ENCODE results near the gene RNF34. TPM values are rescaled to one million over a fixed set of nuclear protein-coding genes. Genes with fewer than 3 reads are reported as not detected.

RNF34 gene
- total RNA-seq, 4 donors from 2014 or later: 39.8 to 44.7 (median 41.6) TPM

- no peaks in the 10 kb centered on the region for H3K27me3 ChIP-seq
- H3K36me3 ChIP-seq: peaks cover 0 to 68% (median 6%) of the 10 kb centered on the region in 3 donors
- no peaks in the 10 kb centered on the region for H3K9me3 ChIP-seq
- H3K4me1 ChIP-seq: peaks cover 0 to 25% (median 0%) of the 10 kb centered on the region in 4 donors
- TF ChIP-seq CTCF (IDR thresholded peaks at IDR 0.05) (peak; percentile 77 to 84 (median 84)), EP300 (IDR thresholded peaks at IDR 0.05) (peak in 1 of 2 donors; percentile 30), POLR2A (IDR thresholded peaks at IDR 0.05) (no peak)
- WGBS, 2 donors: 38 to 57% methylated on average over 15 to 16 of the region's 20 CpGs
- peak; percentile 66 to 80 for DNase-seq (ENCODE audit: low spot score in 2 of 2)
- no peak overlapping the region for H3K4me3 ChIP-seq
- H3K27ac ChIP-seq: peak overlapping the region in 1 of 4 donors; percentile 14
Observed at GRCh38 chr12:121443193-121443870, 43.4 kb downstream of the RNF34 start.

- Histone ChIP-seq H3K9me3 (no peaks in the 10 kb centered on the region), H3K4me1 (peaks cover 0 to 25% (median 0%) of the 10 kb centered on the region in 4 donors), H3K4me3 (no peak overlapping the region), H3K36me3 (peaks cover 0 to 61% (median 6%) of the 10 kb centered on the region in 3 donors), H3K27ac (peak overlapping the region in 1 of 4 donors; percentile 14), H3K27me3 (no peaks in the 10 kb centered on the region)
- no peak for DNase-seq (ENCODE audit: low spot score in 2 of 2)
- TF ChIP-seq EP300 (IDR thresholded peaks at IDR 0.05) (no peak), POLR2A (IDR thresholded peaks at IDR 0.05) (no peak), CTCF (IDR thresholded peaks at IDR 0.05) (no peak)
- 80 to 81% methylated on average over 45 of the region's 45 CpGs for WGBS, 2 donors
Observed at GRCh38 chr12:121443911-121444841, 44.3 kb downstream of the RNF34 start.

GRCh38 chr12:121444842-121445202 lies 44.9 kb downstream of the RNF34 start:
- Histone ChIP-seq H3K27me3 (no peaks in the 10 kb centered on the region), H3K4me3 (no peak overlapping the region), H3K27ac (no peak overlapping the region), H3K4me1 (peaks cover 0 to 25% (median 0%) of the 10 kb centered on the region in 4 donors), H3K9me3 (no peaks in the 10 kb centered on the region), H3K36me3 (peaks cover 0 to 57% (median 6%) of the 10 kb centered on the region in 3 donors)
- no peak for TF ChIP-seq POLR2A (IDR thresholded peaks at IDR 0.05)
- no peak for TF ChIP-seq CTCF (IDR thresholded peaks at IDR 0.05)
- TF ChIP-seq EP300 (IDR thresholded peaks at IDR 0.05): no peak
- no peak for DNase-seq (ENCODE audit: low spot score in 2 of 2)
- 82% methylated on average over 4 of the region's 4 CpGs for WGBS, 2 donors

GRCh38 chr12:121446750-121447149 lies 46.8 kb downstream of the RNF34 start:
- H3K27me3 ChIP-seq: no peaks in the 10 kb centered on the region
- peaks cover 0 to 35% (median 4%) of the 10 kb centered on the region in 4 donors for H3K4me1 ChIP-seq
- WGBS, 2 donors: 69 to 75% methylated on average over 3 of the region's 3 CpGs
- H3K36me3 ChIP-seq: peaks cover 0 to 37% (median 6%) of the 10 kb centered on the region in 3 donors
- DNase-seq (ENCODE audit: low spot score in 2 of 2): no peak
- H3K27ac ChIP-seq: no peak overlapping the region
- no peak overlapping the region for H3K4me3 ChIP-seq
- no peak for TF ChIP-seq POLR2A (IDR thresholded peaks at IDR 0.05)
- no peak for TF ChIP-seq CTCF (IDR thresholded peaks at IDR 0.05)
- no peak for TF ChIP-seq EP300 (IDR thresholded peaks at IDR 0.05)
- no peaks in the 10 kb centered on the region for H3K9me3 ChIP-seq

Data from tibial nerve (tissue), 4 donors.